HepG2 (cell line): ENCODE measurements around the gene CYP2W1. TPM values are rescaled to one million over a fixed set of nuclear protein-coding genes. Genes with fewer than 3 reads are reported as not detected.

Experiments
- AGO2 ChIP-seq: fragments of 200-400 bp; formaldehyde crosslinking; optimal IDR thresholded peaks from 2 replicates; pipeline ENCODE3; 2017; ENCODE audit warnings: mild to moderate bottlenecking, low read depth, low read length, moderate library complexity
- NAIF1 ChIP-seq: sonication (generic); formaldehyde crosslinking; IDR thresholded peaks from 2 replicates; pipeline ENCODE4 v1.5.0; 2020; ENCODE audit warnings: mild to moderate bottlenecking, missing genetic modification reagents, borderline replicate concordance
- SNRNP70 ChIP-seq: fragments of 200-400 bp; formaldehyde crosslinking; IDR thresholded peaks from 2 replicates; pipeline ENCODE4 v1.6.1; 2017; ENCODE audit warnings: mild to moderate bottlenecking, low read depth, low read length, moderate library complexity
- SRSF1 ChIP-seq: fragments of 200-400 bp; formaldehyde crosslinking; optimal IDR thresholded peaks from 2 replicates; pipeline ENCODE3; 2017; ENCODE audit warnings: mild to moderate bottlenecking, low read depth, low read length, moderate library complexity
- ZBTB38 ChIP-seq: sonication (generic); formaldehyde crosslinking; IDR thresholded peaks from 2 replicates; pipeline ENCODE4 v1.5.1; 2020; ENCODE audit warnings: mild to moderate bottlenecking, missing genetic modification reagents
- ZNF367 ChIP-seq: sonication (generic); formaldehyde crosslinking; IDR thresholded peaks from 2 replicates; pipeline ENCODE4 v1.4.0; 2020; ENCODE audit warnings: missing genetic modification reagents, borderline replicate concordance
- ZNF569 ChIP-seq: sonication (generic); formaldehyde crosslinking; IDR thresholded peaks from 2 replicates; pipeline ENCODE4 v1.5.0; 2020; ENCODE audit warnings: mild to moderate bottlenecking, missing genetic modification reagents, moderate library complexity, borderline replicate concordance
- ZNF672 ChIP-seq: sonication (generic); formaldehyde crosslinking; IDR thresholded peaks from 2 replicates; pipeline ENCODE4 v1.8.1; 2022; ENCODE audit warnings: missing genetic modification reagents
- ZNF792 ChIP-seq: IDR thresholded peaks from 2 replicates; pipeline ENCODE4 v1.6.1; 2016
- polyA plus RNA-seq, 8 experiments: library from polyadenylated mRNA; depleted of rRNA in 3 of 8; stranded (reverse) in 7 of 8; unstranded in 1 of 8; fragments of >200 nt; fragmentation: Illumina TruSeq in 4 of 8; extraction: Trizol in 4 of 8; gene quantifications; 2 replicates each; pipeline versions ENCODE4 v1.2.1 to v1.2.3, GENCODE V29; 2011 to 2016; ENCODE audit warnings: low read depth in 4 of 8, missing spikeins in 1 of 8, mixed read lengths in 1 of 8; ENCODE audit not compliant: insufficient read depth in 1 of 8
- total RNA-seq, 5 experiments: library from RNA; depleted of rRNA; stranded (reverse); fragments of >200 nt; fragmentation: Illumina TruSeq; extraction: Trizol; gene quantifications; 2 replicates each; pipeline ENCODE4 v1.2.3, GENCODE V29; 2016; ENCODE audit warnings: low read depth in 1 of 5
- TF ChIP-seq, protein P1 (sequence below): sonication (generic); formaldehyde crosslinking; IDR thresholded peaks from 2 replicates; pipeline ENCODE4 v1.8.0; 2022; ENCODE audit warnings: missing genetic modification reagents, mild to moderate bottlenecking, inconsistent platforms, borderline replicate concordance
- TF ChIP-seq, protein P2 (sequence below): sonication (generic); formaldehyde crosslinking; IDR thresholded peaks from 2 replicates; pipeline ENCODE4 v1.5.0; 2020; ENCODE audit warnings: mild to moderate bottlenecking, missing genetic modification reagents
- TF ChIP-seq, protein P3 (sequence below): sonication (generic); formaldehyde crosslinking; IDR thresholded peaks from 2 replicates; pipeline ENCODE4 v1.4.0; 2020; ENCODE audit warnings: missing genetic modification reagents, borderline replicate concordance

CYP2W1 gene
- total and polyA plus RNA-seq, 2 of the 13 experiments (the other 11 are each of a cell fraction or from before 2014, with no cell fraction given): 19.5 to 31.7 TPM

DNA sequence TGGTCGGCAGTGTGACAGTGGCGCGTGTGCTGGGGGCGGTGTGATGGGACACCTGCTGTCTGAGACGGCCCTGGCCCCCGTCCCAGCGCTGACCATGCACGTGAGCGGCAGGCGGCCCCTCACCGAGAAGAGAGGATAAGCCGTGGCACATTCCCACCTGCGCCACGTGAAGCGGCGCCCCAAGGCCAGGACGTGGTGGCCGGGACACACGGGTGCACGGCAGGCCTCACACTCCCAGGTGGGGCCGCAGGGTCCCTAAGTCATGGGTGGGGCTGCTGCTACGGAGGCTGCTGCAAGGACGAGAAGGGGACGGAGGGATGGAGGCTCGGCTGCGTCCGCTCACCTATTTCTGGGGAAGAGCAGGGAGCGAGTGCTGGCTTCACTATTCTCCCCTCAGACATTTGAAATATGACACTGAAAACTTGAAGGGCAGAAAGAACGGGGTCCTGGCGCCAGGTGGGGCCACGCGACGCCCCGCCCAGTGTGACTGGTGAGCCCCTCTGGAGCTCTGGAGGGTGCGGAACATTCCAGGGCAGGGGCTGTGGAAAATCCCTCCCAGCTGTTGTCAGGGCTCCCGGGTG is 7.5 kb downstream of the CYP2W1 start (continued):
- TF ChIP-seq, protein P1, sequence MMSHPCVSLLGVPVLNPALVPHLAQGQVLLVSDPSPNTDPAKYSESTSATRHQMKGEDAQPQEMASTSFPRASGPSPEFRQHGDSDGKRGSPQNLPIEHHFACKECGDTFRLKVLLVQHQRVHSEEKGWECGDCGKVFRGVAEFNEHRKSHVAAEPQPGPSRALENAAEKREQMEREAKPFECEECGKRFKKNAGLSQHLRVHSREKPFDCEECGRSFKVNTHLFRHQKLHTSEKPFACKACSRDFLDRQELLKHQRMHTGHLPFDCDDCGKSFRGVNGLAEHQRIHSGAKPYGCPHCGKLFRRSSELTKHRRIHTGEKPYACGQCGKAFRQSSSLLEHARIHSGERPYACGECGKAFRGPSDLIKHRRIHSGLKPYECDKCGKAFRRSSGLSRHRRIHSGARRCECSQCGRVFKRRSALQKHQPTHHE (CRISPR knock-in tag): no peak
- TF ChIP-seq ZNF792 (CRISPR knock-in tag) (no peak), ZNF367 (CRISPR knock-in tag) (no peak), AGO2 (peak; percentile 86), ZBTB38 (CRISPR knock-in tag) (peak; percentile 98), SRSF1 (no peak), SNRNP70 (no peak), NAIF1 (CRISPR knock-in tag) (no peak), ZNF569 (CRISPR knock-in tag) (no peak), ZNF672 (CRISPR knock-in tag) (no peak)
- TF ChIP-seq, protein P2, sequence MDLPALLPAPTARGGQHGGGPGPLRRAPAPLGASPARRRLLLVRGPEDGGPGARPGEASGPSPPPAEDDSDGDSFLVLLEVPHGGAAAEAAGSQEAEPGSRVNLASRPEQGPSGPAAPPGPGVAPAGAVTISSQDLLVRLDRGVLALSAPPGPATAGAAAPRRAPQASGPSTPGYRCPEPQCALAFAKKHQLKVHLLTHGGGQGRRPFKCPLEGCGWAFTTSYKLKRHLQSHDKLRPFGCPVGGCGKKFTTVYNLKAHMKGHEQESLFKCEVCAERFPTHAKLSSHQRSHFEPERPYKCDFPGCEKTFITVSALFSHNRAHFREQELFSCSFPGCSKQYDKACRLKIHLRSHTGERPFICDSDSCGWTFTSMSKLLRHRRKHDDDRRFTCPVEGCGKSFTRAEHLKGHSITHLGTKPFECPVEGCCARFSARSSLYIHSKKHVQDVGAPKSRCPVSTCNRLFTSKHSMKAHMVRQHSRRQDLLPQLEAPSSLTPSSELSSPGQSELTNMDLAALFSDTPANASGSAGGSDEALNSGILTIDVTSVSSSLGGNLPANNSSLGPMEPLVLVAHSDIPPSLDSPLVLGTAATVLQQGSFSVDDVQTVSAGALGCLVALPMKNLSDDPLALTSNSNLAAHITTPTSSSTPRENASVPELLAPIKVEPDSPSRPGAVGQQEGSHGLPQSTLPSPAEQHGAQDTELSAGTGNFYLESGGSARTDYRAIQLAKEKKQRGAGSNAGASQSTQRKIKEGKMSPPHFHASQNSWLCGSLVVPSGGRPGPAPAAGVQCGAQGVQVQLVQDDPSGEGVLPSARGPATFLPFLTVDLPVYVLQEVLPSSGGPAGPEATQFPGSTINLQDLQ (CRISPR knock-in tag): 0 out of 2 replicates have a peak, but pooled peaks have one; percentile 11
- TF ChIP-seq, protein P3, sequence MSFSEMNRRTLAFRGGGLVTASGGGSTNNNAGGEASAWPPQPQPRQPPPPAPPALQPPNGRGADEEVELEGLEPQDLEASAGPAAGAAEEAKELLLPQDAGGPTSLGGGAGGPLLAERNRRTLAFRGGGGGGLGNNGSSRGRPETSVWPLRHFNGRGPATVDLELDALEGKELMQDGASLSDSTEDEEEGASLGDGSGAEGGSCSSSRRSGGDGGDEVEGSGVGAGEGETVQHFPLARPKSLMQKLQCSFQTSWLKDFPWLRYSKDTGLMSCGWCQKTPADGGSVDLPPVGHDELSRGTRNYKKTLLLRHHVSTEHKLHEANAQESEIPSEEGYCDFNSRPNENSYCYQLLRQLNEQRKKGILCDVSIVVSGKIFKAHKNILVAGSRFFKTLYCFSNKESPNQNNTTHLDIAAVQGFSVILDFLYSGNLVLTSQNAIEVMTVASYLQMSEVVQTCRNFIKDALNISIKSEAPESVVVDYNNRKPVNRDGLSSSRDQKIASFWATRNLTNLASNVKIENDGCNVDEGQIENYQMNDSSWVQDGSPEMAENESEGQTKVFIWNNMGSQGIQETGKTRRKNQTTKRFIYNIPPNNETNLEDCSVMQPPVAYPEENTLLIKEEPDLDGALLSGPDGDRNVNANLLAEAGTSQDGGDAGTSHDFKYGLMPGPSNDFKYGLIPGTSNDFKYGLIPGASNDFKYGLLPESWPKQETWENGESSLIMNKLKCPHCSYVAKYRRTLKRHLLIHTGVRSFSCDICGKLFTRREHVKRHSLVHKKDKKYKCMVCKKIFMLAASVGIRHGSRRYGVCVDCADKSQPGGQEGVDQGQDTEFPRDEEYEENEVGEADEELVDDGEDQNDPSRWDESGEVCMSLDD (CRISPR knock-in tag): no peak
